ENCODE results near the gene PIP5K1C.
A peak's percentile ranks its signal among the peaks of the same experiment; 100 is the strongest.

PIP5K1C gene

DNA sequence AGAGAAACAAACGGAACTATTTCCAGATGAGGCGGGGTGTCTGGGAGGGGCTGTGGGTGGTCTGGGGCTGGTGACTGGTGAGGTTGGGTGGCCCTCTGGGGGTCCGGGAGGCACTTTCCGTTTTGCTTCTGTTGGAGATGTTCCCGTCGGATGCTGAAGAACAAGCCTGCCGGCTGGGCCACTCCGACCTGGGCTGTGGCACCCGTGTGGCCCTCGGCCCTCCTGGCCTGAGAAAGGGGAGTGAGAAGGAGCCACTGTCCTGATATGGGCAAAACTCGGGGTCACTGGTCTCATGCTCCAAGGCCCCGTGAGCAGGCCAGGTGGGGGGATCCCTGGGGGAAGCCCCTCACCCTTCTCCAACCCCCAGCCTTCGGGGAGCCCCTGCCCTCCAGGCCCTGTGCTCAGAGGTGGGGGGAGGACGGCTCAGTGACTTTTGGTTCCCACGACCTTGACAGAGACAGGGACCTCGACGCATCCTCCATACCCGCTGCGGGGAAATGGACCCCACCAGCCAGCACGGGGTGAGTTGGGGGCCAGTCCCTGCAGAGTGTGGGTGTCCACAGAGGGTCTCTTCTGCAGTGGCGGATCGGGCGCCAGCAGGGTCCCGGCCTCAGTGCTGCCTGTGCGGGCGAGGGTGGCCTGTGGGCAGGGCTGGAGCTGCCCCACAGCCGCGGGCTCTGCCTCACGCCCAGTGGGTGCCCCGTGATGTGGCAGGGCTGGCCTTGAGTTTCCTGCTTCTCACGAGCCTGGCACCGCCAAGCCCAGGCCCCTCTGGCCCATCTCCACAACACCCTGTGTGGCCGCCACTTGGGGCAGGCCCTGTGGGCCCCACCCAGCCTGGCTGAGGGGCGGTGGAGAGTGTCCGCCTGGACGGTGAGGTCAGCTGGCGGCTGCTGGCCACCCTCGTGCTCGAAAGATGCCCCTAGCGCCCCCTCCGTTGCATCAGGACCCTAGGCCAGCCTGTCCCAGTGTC lies 89.2 kb downstream of the PIP5K1C start:
- no peak for DNase-seq
- no peak for ATAC-seq

DNA sequence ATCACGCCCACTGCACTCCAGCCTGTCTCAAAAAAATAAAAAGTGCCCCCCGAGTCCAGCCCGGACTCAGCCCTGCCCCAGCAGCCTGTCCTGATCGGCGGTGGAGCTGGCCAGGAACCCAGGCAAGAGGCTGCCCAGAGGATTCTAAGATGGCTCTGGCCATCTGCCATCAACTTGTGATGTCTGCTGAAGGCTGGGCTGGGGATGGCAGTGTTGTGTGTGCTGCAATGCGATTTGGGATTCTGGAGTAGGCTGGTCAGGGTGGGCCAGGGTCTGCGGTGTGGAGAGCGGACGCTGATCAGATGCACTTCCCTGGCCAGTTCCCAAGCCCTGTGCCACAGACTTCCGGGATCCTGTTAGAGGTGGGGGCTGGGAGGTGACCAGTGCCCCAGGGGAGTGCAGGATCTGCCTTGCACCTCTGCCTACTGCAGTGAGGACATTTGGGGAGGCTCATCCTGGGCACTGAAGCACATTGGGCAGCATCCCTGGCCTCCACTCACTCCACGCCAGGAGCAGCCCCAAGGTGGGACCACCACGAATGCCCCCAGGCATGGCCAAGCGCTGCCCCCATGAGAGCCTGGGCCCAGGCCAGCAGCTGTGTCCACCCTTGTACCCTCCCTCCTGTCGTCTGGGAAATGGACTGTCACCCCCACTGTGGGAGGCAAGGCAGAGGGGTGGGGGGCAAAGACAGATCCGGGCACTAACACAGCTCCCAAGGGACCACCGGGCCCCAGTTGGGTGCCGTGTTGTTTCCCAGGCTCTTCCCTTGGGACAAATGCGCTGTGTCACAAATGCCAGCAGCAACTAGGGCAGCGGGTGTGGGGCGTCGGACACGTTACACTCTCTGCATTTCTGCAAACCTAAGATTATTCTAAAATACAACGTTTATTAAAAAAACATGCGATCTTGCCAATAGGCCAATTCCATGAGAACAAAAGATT lies 90.2 kb downstream of the PIP5K1C start:
- DNase-seq (no peak), ATAC-seq (no peak)

DNA sequence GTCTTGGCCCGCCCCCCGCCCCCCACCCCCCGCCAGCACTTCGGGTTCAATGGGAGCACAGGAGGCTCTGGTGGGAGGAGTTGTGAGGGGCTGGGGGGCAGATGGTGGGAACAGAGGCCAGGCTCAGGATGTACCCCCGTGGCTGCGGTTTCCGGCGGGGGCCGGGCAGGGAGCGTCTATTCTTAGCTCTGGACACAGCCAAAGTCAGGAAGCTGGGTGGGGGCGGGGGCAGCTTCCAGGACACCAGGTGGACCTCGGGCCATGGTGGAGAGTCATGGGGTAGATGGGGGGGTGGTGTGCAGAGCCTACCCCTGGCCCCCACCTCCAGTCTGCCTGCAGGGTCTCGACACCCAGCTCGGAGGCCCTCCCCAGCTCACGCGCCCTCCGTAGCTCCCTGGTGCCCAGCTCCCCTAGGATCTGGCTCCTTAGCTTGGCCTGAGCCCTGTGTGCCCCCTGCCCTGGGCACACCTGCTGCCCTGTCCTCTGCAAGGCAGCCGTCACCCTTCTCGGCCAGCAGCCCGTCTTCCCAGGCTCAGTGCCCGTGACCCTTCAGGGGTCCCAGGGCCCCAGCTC lies 91.4 kb downstream of the PIP5K1C start:
- DNase-seq (no peak), ATAC-seq (no peak)

DNA sequence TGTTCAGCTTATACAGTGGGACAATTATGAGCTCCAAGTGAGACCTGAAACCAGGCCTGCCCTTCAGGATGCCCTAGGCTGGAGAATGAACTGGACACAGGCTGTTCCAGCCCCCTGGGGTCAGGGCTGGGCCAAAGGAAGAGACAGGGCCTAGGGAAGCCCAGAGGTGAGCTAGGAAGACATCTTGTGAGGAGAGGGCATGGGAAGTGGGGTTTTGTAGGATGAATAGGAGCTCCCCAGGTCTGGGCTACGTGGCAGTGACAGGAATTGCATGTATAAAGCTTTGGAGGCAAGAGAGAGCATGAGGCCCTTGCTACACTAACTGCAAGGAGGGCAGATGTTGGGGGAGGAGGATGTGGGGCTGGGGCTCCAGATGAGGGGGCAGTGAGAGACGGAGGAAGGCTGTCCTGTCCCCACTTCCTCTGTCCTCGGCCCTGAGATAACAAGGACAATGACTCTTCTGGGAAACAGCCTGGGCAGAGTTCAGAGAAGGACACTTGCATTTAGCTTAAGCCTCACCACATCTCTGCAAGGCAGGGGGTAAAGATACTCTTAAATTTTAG lies 92.1 kb downstream of the PIP5K1C start:
- ATAC-seq (no peak), DNase-seq (no peak)

DNA sequence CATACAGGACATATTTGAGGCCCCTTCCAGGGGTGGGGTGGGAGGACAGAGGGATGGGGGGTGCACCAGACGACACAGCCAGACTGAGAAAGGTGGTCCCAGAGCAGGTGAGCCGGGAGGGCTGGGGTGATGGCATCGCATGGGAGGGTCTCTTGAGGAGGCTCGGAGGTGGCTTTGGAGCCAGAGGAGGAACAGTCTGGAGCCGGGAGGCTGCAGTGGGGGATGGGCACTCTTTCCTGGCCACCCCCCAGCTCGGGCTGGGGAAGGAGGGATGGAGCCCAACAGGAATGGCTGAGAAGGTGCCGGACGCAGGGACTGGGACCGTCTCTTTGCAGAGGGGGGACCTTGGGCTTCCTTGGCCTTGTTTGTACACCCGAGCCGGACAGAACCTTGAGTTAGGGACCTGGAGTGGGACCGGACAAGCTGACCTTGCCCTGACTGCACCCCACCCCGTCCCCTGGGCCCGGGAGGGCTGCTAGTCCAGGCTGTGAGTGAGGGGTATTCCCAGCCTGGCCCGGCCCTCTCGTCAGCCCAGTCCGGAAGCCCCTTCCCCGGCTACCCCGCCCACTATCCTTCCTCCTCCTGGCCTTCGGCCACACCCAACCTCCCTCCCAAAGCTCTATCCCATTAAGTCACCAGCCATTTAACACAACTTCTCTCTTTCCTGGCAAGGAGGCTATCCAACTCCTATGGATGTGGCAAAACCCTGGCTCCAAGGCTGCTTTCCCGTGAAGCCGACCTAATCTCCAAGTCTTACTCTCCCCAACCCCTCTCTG lies 92.8 kb downstream of the PIP5K1C start:
- ATAC-seq (no peak), DNase-seq (no peak)

DNA sequence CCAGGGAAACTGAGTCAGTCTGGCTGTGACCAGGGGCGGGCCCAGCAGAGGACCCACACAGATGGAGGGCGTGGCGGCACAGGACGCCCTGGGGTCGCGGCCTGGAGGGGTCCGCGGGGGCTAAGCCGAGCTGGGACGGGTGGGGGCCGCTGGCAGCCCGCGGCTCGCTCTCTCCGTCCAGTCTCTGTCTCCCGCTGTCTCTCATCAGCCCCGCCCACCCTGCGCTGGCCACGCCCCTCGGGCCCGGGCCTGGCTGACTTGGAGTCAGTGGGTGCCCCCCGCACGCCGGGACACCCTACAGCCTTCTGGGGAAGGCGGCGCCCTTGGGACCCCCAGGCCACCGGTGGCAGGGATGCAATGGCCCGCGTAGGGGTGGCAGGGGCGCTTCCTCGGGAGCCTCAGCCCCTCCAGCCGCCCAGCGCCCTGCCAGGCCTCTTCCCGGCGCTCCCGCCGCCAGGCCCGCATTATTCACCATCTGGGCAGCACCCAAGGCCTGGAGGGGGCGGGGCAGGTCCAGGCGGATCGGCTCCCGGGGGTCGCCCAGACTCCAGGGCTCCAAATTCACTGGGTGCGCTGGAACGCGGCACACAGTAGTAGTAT lies 93.5 kb downstream of the PIP5K1C start, which contains the start of gene TBXA2R:
Gene TBXA2R, minus strand, starts transcription at position 186 of the 600 bp plus-strand sequence. CDS start 6,241 bp downstream, outside the sequence.
- peak; percentile 86 for DNase-seq

DNA sequence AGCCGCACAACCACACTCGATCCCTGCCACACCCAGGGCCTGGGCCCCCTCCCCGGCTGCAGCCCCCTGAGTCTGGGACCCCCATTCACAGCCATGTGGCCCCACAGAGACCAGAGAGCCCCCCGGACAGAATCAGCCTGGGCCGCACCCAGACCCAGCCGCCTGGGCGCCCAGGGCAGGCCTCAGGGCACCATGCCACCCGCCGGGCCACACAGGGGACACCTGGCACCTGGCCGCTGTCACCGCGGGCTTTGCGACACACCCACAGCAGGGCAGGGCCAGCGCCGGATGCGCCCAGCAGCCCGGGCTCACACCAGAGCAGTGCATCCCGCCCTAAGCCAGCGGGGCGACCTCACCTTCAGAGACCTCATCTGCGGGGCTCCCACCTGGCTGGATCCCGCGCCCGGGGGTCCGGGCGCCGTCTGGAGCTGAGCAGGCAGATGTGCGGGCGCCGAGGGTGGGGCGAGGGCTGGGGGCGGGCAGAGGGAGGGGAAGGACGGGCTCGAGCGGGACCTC lies 94.0 kb downstream of the PIP5K1C start:
- ATAC-seq: peak; percentile 25
- peak; percentile 40 for DNase-seq

More for the DNA sequence above, 93.5 kb downstream of the PIP5K1C start, which contains the start of gene TBXA2R:
- ATAC-seq: peak; percentile 41

DNA sequence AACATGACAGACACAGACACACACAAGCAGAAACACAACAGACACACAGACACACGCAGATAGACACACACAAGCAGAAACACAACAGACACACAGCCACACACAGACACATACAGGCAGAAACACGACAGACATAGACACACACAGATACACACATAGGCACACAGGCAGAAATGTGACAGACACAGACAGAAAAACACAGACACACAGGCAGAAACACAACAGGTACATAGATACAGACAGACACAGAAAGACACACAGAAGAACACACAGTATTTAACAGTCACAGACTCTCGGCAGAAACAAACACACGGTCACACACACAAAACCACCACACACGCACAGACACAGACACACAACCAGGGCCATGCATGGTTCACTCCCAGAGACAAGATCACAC lies 94.5 kb downstream of the PIP5K1C start:
- ATAC-seq (no peak), DNase-seq (no peak)

DNA sequence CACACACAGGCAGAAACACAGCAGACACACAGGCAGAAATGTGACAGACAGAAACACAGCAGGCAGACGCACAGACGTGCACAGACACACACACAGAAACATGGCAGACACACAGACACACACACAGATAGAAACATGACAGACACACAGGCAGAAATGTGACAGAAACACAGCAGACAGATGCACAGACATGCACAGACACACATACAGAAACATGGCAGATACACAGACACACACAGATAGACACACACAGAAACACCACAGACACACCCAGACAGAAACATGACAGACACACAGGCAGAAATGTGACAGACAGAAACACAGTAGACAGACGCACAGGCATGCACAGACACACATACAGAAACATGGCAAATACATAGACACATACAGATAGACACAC lies 94.9 kb downstream of the PIP5K1C start:
- no peak for DNase-seq
- ATAC-seq: no peak

DNA sequence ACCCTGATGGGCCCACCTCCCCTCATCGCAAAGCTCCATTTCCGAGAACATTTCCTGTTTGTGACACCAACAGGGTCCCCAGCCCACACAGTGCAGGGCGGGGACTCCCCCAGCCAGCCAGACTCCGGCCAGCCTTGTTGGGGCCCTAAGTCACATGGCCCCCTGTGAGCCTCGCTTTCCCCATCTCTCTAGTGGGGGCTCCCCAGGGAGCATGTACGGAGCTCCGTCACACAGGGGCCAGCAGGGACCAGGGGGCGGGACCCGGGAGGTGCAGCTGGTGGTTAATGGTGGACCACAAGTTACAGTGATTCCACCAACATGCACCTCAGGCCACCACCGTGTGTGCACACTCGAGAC lies 95.3 kb downstream of the PIP5K1C start:
- ATAC-seq (peak; percentile 56), DNase-seq (peak; percentile 63)

DNA sequence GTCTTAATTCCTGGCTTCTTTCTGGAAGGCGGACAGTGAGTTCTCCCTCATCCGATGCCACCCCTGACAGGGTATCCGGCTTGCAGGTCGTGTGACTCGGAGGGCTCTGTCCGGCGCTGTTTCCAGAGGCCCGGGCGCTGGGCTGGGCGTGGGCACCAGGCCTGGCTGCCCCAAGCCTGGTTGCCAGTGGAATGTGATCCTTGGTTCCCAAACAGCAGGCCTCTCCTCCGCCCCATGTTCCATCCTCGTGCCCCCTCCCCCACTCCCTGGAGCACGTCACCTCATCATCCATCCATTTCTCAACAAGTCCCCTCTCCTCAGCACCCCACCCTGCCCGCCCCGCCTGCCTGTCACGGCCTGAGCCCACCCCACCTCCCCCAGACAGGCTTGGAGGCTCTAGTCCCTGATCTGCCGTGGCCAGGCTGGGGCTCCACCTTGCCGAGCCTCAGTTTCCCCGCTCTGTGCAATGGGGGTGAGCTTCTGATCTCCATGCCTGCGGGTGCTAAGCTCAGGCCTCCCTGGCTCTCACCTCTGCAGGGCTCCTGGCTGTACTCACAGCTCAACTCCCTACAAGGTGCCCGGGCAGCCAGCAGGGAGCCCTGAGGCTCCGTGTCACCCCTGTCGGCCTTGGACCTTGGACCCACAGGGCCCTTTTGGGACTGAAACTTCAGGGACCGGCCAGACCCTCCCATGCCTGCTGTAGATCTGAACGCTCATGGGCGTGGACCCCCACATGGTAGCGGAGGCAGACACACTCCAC lies 95.9 kb downstream of the PIP5K1C start:
- ATAC-seq: peak; percentile 12
- no peak for DNase-seq

DNA sequence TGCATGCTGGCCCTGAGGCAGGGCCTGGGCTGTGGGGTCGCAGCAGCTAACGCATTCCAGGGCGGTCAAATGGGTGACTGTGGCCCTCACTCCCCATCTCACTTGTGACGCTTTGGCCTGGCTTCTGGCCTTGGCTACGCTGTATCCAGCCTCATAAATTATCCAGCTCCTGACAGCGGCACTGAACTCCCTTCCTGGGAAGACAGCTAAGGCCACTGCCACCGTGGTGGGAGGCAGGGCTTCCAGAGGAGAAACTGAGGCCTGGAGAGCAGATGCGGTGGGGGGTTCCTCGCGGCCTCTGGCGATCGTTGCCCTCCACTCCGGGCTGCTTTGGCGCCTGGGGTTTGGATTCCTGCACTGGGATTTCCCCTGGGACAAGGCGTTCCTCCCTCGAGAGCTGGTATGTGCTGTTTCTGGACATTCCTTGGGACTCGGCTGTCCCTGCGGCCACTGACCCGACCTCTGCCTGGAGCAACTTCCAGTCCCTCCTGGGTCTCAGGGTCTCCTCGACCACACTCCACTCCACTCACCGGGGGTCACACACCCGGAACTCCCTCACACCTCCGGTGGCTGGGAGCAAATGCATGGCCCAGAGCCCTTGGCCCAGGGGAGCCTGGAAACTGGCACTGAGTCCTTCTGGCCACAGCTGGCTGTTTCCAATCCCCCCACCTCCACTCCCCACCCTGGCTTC lies 97.0 kb downstream of the PIP5K1C start:
- ATAC-seq: no peak

DNA sequence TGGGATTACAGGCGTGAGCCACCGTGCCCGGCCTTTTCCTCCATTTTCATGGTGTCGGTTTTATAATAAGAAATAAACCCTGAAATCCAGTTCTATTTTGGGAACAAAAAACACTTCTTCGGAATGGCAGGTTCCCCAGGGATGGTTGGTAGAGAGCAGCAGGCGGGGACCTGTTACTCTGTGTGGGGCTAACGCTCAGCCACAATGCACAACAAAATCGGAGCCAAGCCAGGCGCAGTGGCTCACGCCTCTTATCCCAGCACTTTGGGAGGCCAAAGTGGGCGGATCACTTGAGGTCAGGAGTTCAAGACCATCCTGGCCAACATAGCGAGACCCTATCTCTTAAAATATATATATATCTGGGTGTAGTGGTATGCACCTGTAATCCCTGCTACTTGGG lies 99.2 kb downstream of the PIP5K1C start:
- DNase-seq (no peak), ATAC-seq (no peak)

More for the DNA sequence above, 97.0 kb downstream of the PIP5K1C start:
- DNase-seq: no peak

DNA sequence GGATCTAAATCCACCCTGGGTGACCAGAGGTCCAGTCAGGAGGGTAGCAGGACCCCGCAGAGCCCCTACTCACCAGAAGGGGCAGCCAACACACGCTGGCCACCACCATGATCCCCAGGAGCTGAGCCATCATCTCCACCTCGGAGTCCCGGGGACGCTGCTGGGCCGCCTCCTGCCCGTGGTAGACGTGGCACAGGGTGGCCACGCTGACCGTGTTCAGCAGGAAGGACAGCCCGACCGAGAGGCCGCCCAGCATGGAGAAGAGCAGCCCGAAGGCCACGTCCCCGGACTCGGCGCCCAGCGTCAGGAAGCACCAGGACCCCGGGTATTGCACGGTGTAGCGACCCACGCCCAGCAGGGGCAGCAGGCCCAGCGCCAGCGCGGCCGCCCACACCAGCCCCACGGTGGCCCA lies 100.5 kb downstream of the PIP5K1C start:
- no peak for ATAC-seq
- no peak for DNase-seq

DNA sequence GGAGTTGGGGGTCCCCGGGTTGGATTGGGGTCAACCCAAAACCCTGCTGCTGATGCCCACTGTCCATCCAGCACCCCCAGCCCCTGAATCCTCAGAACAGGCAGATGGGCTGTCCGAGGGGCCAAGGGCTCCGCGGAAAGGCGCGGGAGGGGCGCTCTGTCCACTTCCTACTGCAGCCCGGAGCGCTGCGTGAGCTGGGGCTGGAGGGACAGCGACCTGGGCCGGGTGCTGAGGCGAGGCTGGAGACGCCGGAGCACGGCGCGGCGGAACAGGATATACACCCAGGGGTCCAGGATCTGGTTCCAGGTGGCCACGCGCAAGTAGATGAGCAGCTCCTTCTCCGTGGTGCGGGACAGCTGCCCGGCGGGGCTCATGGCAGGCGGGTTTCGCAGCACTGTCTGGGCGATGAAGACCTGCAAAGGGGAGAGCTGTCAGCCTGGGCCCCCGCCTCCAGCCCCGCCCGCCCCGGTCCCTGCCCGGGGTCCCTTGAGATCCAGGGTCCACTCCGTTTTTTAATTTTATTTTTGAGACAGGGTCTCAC lies 104.7 kb downstream of the PIP5K1C start:
- DNase-seq (no peak), ATAC-seq (no peak)

DNA sequence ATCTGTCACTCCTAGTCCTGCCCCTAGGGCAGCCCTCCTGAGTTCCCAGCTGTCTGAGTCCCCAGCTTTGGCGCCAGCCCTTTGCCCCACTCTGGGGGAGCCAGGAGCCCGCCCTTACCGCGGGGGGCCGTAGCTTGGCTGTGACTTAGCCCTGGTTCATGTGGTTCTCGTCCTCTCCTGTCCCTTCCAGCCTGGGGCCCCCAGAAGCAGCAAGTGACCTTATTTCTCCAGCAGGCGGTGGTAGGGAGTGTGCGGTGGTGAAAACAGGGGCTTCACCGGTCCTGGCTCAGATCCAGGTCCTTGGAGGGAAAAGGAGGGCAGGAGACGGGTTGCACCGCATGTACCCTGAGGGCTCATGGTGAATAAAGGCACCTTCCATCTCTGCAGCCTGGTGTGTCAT lies 107.1 kb downstream of the PIP5K1C start:
- ATAC-seq: no peak

DNA sequence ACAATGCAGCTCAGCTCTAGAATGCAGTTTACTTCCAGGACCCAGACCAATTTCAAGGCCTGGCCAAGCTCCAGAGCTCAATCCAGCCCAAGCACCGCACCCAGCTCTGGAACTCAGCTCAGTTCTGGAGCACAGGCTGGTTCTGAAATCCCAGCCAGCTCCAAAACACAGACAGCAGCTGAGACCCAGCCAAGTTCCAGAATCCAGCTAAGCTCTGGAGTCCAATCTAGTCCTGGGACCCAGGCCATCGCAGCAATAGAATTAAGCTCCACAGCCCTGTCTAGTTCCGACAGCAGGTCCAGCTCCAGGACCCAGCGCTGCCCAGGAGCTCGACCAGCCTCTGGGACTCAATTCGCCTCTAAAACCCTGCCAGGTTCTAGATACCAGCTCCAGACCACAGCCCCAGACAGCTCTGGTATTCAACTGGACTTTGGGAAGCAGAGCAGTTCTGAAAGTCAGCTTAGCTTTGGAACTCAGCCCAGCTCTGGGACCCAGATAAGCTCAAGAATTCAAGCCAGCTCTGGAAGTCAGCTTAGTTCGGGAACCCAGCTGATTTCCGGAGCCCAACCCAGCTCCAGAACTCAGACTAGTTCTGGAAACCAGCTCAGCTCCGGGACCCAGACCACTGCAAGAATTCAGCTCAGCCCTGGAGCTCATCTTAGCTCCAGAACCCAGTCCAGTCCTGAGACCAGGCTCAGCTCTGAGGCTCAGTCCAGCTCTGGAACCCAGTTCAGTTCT lies 108.2 kb downstream of the PIP5K1C start:
- ATAC-seq: no peak
- no peak for DNase-seq

More for the DNA sequence above, 107.1 kb downstream of the PIP5K1C start:
- DNase-seq: no peak

All from stimulated activated naive CD8-positive, alpha-beta T cell treated with anti-CD3 and anti-CD28 coated beads, Interleukin-15, Interleukin-2, amounts not matched to agents 100 U/mL and 50 U/mL, for 24 hours (primary cell).